PC-9 (cell line): ENCODE data around the gene USP10. TPM values are rescaled to one million over a fixed set of nuclear protein-coding genes. Genes with fewer than 3 reads are reported as not detected.
A peak's percentile ranks its signal among the peaks of the same experiment; 100 is the strongest.

Experiments
- Bru-seq: library from RNA; stranded (reverse); fragments of 400-500 nt; gene quantifications from one replicate; lab custom pipeline; 2021; lab: Mats Ljungman, UMichigan
- BruChase-seq, 2 experiments: library from RNA; stranded (reverse); fragments of 400-500 nt; gene quantifications; one replicate each; lab custom pipeline; 2021; lab: Mats Ljungman, UMichigan
- BruUV-seq: library from RNA; stranded (reverse); fragments of 400-500 nt; replicated peaks from 2 replicates; lab custom pipeline; 2021; lab: Mats Ljungman, UMichigan
- CTCF ChIA-PET: fragments of 300-600 bp; sonication (Branson Sonifier 250); formaldehyde crosslinking; loops from one replicate; lab custom pipeline; 2022; ENCODE audit warnings: antibody characterized with exemption; lab: Charles Lee
- POLR2A ChIA-PET: fragments of 300-600 bp; sonication (Branson Sonifier 250); formaldehyde crosslinking; loops from one replicate; lab custom pipeline; 2022; ENCODE audit warnings: antibody characterized with exemption; ENCODE audit not compliant: unreplicated experiment; lab: Charles Lee
- DNase-seq, 2 experiments: peaks; one replicate each; pipeline versions ENCODE4 v3.0.0 to v3.0.0-alpha.2; 2015 to 2022; ENCODE audit warnings: mixed read lengths in 1 of 2
- H2AFZ ChIP-seq: fragments of 200-600 bp; sonication (generic); 2 replicates; pipeline ENCODE4 v1.8.1; 2017; ENCODE audit warnings: antibody characterized with exemption
- H3F3A ChIP-seq: fragments of 200-600 bp; sonication (generic); 2 replicates; pipeline ENCODE4 v1.8.1; 2017; ENCODE audit warnings: antibody characterized with exemption, mild to moderate bottlenecking, low read depth; ENCODE audit not compliant: insufficient read depth
- H3K27ac ChIP-seq: fragments of 200-600 bp; sonication (generic); 2 replicates; pipeline ENCODE4 v1.6.1; 2016; ENCODE audit warnings: mixed run types
- H3K27me3 ChIP-seq: fragments of 200-600 bp; sonication (generic); 2 replicates; pipeline ENCODE4 v1.6.1; 2016; ENCODE audit warnings: low read depth, mixed run types; ENCODE audit not compliant: insufficient read depth
- H3K36me3 ChIP-seq: fragments of 200-600 bp; sonication (generic); 2 replicates; pipeline ENCODE4 v1.6.1; 2016; ENCODE audit warnings: low read depth, mixed run types
- H3K4me1 ChIP-seq: fragments of 200-600 bp; sonication (generic); replicated peaks from 2 replicates; pipeline ENCODE4 v1.6.1; 2016; ENCODE audit warnings: mixed run types; ENCODE audit not compliant: insufficient read depth
- H3K4me2 ChIP-seq: fragments of 200-600 bp; sonication (generic); 2 replicates; pipeline ENCODE4 v1.6.1; 2017; ENCODE audit warnings: mixed run types
- H3K4me3 ChIP-seq: fragments of 200-600 bp; sonication (generic); 2 replicates; pipeline ENCODE4 v1.6.1; 2016; ENCODE audit warnings: mixed run types
- H3K79me2 ChIP-seq: fragments of 200-600 bp; sonication (generic); 2 replicates; pipeline ENCODE4 v1.6.1; 2017; ENCODE audit warnings: low read depth, mixed run types
- H3K9me2 ChIP-seq: fragments of 200-600 bp; sonication (generic); 2 replicates; pipeline ENCODE4 v1.8.1; 2017; ENCODE audit warnings: mild to moderate bottlenecking; ENCODE audit not compliant: insufficient read depth
- H3K9me3 ChIP-seq: fragments of 200-600 bp; sonication (generic); 2 replicates; pipeline ENCODE4 v1.8.1; 2016; ENCODE audit warnings: low read depth; ENCODE audit not compliant: insufficient read depth
- H4K20me1 ChIP-seq: fragments of 200-600 bp; sonication (generic); 2 replicates; pipeline ENCODE4 v1.8.1; 2017; ENCODE audit not compliant: insufficient read depth
- CTCF ChIP-seq: fragments of 200-600 bp; sonication (generic); conservative IDR thresholded peaks from 2 replicates; pipeline ENCODE4 v1.6.1; 2017; ENCODE audit warnings: mixed run types, antibody characterized with exemption, mild to moderate bottlenecking, moderate library complexity
- EZH2 ChIP-seq: fragments of 200-600 bp; sonication (generic); IDR thresholded peaks from 2 replicates; pipeline ENCODE4 v1.8.0; 2017; ENCODE audit warnings: antibody characterized with exemption, low read depth
- intact Hi-C: fragments of 100-400 bp; cut with micrococcal nuclease; formaldehyde crosslinking; loops from one replicate; pipeline ENCODE4 v1.10.0; 2022; ENCODE audit not compliant: unreplicated experiment
- long read RNA-seq: library from polyadenylated mRNA; stranded (forward); transcript quantifications from one replicate; pipeline ENCODE4 v2.0.0, GENCODE V29; 2022
- total RNA-seq: library from RNA; stranded (reverse); gene quantifications from 2 replicates; pipeline ENCODE4 v1.2.3, GENCODE V29; 2021

Gene USP10
- total RNA-seq, result 86.3 and 109 TPM in 2 replicates
- percentile 93 among the genes with signal in this experiment for Bru-seq, nascent RNA
- percentile 91 among the genes with signal in this experiment for BruChase-seq, experiment 1, labeled RNA remaining after a 2-hour chase
- BruChase-seq, experiment 2, labeled RNA remaining after a 6-hour chase, result percentile 87 among the genes with signal in this experiment
- long read RNA-seq, transcript USP10-207 (12 exons, 1,315 nt), result minor isoform, 11 of 233 reads
- long read RNA-seq, transcript USP10-201 (14 exons, 3,009 nt), result major isoform, 138 of 233 reads
- long read RNA-seq, partial matches to known transcripts, result 49 of 233 reads
- long read RNA-seq, other reads (novel, unspliced or antisense), result 32 of 233 reads

GRCh38 chr16:84699712-84700445, at the start of gene USP10:
USP10 (plus strand) TSS chr16:84700000; CDS start chr16:84700091, 91 bp downstream.
- Histone ChIP-seq H2AFZ (peak within 1 kb of the TSS; percentile 93), H3F3A (peaks cover 6% of the 10 kb centered on the region; the same call in 1 of the 2 replicates), H3K27ac (no peak within 1 kb of the TSS), H3K4me2 (peak within 1 kb of the TSS; percentile 97), H4K20me1 (peaks cover 43% of the 10 kb centered on the region), H3K9me3 (no peaks in the 10 kb centered on the region), H3K4me3 (peak within 1 kb of the TSS; percentile 93), H3K9me2 (no peaks in the 10 kb centered on the region), H3K36me3 (no peaks in the 10 kb centered on the region), H3K4me1 (peaks cover 29% of the 10 kb centered on the region), H3K79me2 (peaks cover 53% of the 10 kb centered on the region), H3K27me3 (no peaks in the 10 kb centered on the region)
- TF ChIP-seq EZH2, result no peak
- TF ChIP-seq CTCF, result no peak
- DNase-seq, result peak in 1 of 2 experiments; percentile 86
- POLR2A ChIA-PET, result no interaction called here
- CTCF ChIA-PET, result interaction anchor here (0.5 to 0.8 kb wide), 3 partner anchors 27 to 635 kb away, joined by 3 to 14 read pairs (median 3); no protein-coding TSS in a partner anchor
- intact Hi-C loops, result loop anchor here (2.0 kb wide), 1 partner anchor 27 kb away; no protein-coding TSS in a partner anchor
- BruUV-seq, result no TSS peak

GRCh38 chr16:84650062-84650991, 49.5 kb upstream of the USP10 start:
- H3K9me3 ChIP-seq, result no peaks in the 10 kb centered on the region
- H3K4me2 ChIP-seq, result peak overlapping the region; percentile 98; the same call in 1 of the 2 replicates
- CTCF ChIA-PET, result no interaction called here
- POLR2A ChIA-PET, result no interaction called here
- no peak for TF ChIP-seq EZH2
- no peak for TF ChIP-seq CTCF
- peaks cover 8% of the 10 kb centered on the region; the same call in 1 of the 2 replicates for H4K20me1 ChIP-seq
- TSS peak; percentile 26 for BruUV-seq
- no peak overlapping the region for H2AFZ ChIP-seq
- H3K27ac ChIP-seq, result no peak overlapping the region
- 0 out of 2 replicates have a peak, but pooled peaks cover 8% of the 10 kb centered on the region for H3F3A ChIP-seq
- no peaks in the 10 kb centered on the region for H3K27me3 ChIP-seq
- H3K4me3 ChIP-seq, result no peak overlapping the region
- intact Hi-C loops, result no loop called here
- peaks cover 32% of the 10 kb centered on the region for H3K79me2 ChIP-seq
- no peaks in the 10 kb centered on the region for H3K9me2 ChIP-seq
- H3K4me1 ChIP-seq, result peaks cover 12% of the 10 kb centered on the region; the same call in 1 of the 2 replicates
- H3K36me3 ChIP-seq, result peaks cover 3% of the 10 kb centered on the region; the same call in 1 of the 2 replicates
- DNase-seq, result peak in 1 of 2 experiments; percentile 75
